ENCODE measurements around the gene SLC44A1.

DNA sequence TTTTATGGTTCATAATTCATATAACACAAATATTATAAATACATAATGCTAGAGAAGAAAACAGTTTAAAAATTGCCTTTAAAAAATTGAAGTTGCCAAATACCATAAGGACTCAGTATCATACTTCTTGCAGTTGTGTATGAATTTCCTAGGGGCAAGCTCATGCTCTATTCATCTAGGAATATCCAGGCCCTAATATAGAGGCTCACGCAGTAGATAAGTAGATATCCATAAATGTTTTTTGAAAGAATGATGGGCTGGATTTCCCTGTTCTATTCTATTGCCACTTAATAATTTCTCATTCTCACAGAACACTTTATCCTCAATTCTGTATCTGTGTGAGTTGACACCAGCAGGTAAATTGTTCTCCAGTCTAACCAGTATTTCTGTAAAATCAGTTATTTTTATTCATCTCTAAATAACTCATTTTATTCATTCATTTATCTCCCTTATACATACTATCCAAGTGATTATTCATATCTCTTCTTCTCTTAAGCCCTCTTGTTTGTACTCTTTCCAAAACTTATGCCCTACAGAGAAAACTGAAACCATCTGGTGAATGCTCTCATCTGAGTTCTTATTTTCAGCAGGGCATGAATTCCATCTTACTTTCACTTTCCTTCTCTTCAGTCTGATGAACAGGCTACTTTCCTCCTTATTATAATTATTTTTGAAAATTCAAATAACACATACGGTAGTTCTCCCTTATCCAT lies 97.1 kb downstream of the SLC44A1 start:
- TF ChIP-seq ZNF8 (CRISPR knock-in tag; IDR thresholded peaks at IDR 0.05) (no peak), ZC3H10 (CRISPR knock-in tag; IDR thresholded peaks at IDR 0.05) (no peak), TCF4 (CRISPR knock-in tag; IDR thresholded peaks at IDR 0.05; ENCODE audit: borderline replicate concordance) (no peak), ZFP30 (CRISPR knock-in tag; IDR thresholded peaks at IDR 0.05) (no peak), GLIS3 (CRISPR knock-in tag; IDR thresholded peaks at IDR 0.05) (no peak), RARB (CRISPR knock-in tag; IDR thresholded peaks at IDR 0.05) (no peak), OSR1 (CRISPR knock-in tag; IDR thresholded peaks at IDR 0.05) (no peak), TOX (CRISPR knock-in tag; IDR thresholded peaks at IDR 0.05; ENCODE audit: borderline replicate concordance) (no peak), BACH2 (CRISPR knock-in tag; IDR thresholded peaks at IDR 0.05; ENCODE audit: borderline replicate concordance) (no peak), ZFP3 (CRISPR knock-in tag; IDR thresholded peaks at IDR 0.05) (no peak), ARNTL (CRISPR knock-in tag; IDR thresholded peaks at IDR 0.05; ENCODE audit: borderline replicate concordance, low read depth) (no peak)
- TF ChIP-seq, protein P1, sequence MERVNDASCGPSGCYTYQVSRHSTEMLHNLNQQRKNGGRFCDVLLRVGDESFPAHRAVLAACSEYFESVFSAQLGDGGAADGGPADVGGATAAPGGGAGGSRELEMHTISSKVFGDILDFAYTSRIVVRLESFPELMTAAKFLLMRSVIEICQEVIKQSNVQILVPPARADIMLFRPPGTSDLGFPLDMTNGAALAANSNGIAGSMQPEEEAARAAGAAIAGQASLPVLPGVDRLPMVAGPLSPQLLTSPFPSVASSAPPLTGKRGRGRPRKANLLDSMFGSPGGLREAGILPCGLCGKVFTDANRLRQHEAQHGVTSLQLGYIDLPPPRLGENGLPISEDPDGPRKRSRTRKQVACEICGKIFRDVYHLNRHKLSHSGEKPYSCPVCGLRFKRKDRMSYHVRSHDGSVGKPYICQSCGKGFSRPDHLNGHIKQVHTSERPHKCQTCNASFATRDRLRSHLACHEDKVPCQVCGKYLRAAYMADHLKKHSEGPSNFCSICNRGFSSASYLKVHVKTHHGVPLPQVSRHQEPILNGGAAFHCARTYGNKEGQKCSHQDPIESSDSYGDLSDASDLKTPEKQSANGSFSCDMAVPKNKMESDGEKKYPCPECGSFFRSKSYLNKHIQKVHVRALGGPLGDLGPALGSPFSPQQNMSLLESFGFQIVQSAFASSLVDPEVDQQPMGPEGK (CRISPR knock-in tag; IDR thresholded peaks at IDR 0.05; ENCODE audit: borderline replicate concordance), result no peak
- TF ChIP-seq, protein P2, sequence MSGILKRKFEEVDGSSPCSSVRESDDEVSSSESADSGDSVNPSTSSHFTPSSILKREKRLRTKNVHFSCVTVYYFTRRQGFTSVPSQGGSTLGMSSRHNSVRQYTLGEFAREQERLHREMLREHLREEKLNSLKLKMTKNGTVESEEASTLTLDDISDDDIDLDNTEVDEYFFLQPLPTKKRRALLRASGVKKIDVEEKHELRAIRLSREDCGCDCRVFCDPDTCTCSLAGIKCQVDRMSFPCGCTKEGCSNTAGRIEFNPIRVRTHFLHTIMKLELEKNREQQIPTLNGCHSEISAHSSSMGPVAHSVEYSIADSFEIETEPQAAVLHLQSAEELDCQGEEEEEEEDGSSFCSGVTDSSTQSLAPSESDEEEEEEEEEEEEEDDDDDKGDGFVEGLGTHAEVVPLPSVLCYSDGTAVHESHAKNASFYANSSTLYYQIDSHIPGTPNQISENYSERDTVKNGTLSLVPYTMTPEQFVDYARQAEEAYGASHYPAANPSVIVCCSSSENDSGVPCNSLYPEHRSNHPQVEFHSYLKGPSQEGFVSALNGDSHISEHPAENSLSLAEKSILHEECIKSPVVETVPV (CRISPR knock-in tag; IDR thresholded peaks at IDR 0.05), result no peak
- TF ChIP-seq, protein P3, sequence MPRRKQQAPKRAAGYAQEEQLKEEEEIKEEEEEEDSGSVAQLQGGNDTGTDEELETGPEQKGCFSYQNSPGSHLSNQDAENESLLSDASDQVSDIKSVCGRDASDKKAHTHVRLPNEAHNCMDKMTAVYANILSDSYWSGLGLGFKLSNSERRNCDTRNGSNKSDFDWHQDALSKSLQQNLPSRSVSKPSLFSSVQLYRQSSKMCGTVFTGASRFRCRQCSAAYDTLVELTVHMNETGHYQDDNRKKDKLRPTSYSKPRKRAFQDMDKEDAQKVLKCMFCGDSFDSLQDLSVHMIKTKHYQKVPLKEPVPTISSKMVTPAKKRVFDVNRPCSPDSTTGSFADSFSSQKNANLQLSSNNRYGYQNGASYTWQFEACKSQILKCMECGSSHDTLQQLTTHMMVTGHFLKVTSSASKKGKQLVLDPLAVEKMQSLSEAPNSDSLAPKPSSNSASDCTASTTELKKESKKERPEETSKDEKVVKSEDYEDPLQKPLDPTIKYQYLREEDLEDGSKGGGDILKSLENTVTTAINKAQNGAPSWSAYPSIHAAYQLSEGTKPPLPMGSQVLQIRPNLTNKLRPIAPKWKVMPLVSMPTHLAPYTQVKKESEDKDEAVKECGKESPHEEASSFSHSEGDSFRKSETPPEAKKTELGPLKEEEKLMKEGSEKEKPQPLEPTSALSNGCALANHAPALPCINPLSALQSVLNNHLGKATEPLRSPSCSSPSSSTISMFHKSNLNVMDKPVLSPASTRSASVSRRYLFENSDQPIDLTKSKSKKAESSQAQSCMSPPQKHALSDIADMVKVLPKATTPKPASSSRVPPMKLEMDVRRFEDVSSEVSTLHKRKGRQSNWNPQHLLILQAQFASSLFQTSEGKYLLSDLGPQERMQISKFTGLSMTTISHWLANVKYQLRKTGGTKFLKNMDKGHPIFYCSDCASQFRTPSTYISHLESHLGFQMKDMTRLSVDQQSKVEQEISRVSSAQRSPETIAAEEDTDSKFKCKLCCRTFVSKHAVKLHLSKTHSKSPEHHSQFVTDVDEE (CRISPR knock-in tag; IDR thresholded peaks at IDR 0.05), result no peak

Data from SK-N-SH treated with all-trans-retinoic acid at 6 μM for 48 hours (cell line).